Measurements from ENCODE around the gene DUOXA1. TPM values are rescaled to one million over a fixed set of nuclear protein-coding genes. Genes with fewer than 3 reads are reported as not detected.
"Not testable (repeated sequence)": the region's sequence is repeated elsewhere in the genome, so short reads cannot be mapped to it uniquely, and the experiment has no call there.

The DUOXA1 gene
- total and polyA plus RNA-seq, 2 of the 4 experiments (the other 2 are of a cell fraction): 0.02 TPM; not detected in 1

DNA sequence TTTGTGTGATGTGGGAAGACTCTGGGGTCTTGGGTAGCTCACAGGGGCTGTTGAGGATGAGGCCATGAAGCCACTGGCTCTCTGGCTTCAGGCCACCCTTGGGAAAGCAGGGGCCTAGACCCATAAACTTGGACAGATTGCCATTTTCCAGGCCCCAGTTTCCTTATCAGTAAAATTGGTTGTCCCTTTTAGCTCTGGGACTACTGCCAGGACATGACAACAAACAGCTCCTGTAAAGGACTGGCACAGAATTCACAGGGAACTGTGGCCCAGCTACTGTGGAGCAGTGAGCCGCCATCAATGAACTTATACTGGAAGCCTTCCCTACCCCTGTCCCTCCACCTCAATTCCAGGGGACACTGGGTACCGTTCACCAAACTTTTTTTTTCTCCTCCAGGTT, 52.3 kb downstream of the DUOXA1 start:
- H2BK15ac ChIP-seq (ENCODE audit: low read depth, low read length); dilution Hi-C loops (cut with HindIII; ENCODE audit: low sequenced_read_pairs, unreplicated experiment); H3K56ac ChIP-seq (ENCODE audit: extremely low read depth, insufficient read depth, low read length); H2AFZ ChIP-seq (replicated peaks; ENCODE audit: low read length, poor library complexity); H3K14ac ChIP-seq (replicated peaks; ENCODE audit: low read depth, low read length); H3K23ac ChIP-seq (ENCODE audit: low read depth, low read length); H4K5ac ChIP-seq (ENCODE audit: low read depth, low read length); H3K4me3 ChIP-seq (ENCODE audit: insufficient read depth, low read depth, low read length); H2AK9ac ChIP-seq (replicated peaks; ENCODE audit: low read depth, low read length, poor library complexity); H3K9me1 ChIP-seq (ENCODE audit: insufficient read depth, low read length); H3K18ac ChIP-seq (ENCODE audit: low read depth, low read length); H3K4me1 ChIP-seq (ENCODE audit: control insufficient read depth, insufficient read depth, low read length); CTCF ChIA-PET; in situ Hi-C loops (cut with MboI; ENCODE audit: low sequenced_read_pairs); H2BK20ac ChIP-seq (ENCODE audit: low read depth, low read length); H3K36me3 ChIP-seq (ENCODE audit: control insufficient read depth, insufficient read depth, low read length); H4K20me1 ChIP-seq (ENCODE audit: insufficient read depth, low read length); H3K4ac ChIP-seq (ENCODE audit: low read depth, low read length); intact Hi-C loops (cut with micrococcal nuclease); H3K79me1 ChIP-seq (ENCODE audit: low read depth in 1 of 2, low read length in 2 of 2); H3K27me3 ChIP-seq (ENCODE audit: control insufficient read depth, insufficient read depth, low read length); BruUV-seq (replicated peaks); H4K8ac ChIP-seq (ENCODE audit: low read depth in 2 of 2, low read length in 2 of 2); H4K91ac ChIP-seq (ENCODE audit: insufficient read depth, low read depth, low read length); POLR2A ChIA-PET (ENCODE audit: unreplicated experiment); H3K9me3 ChIP-seq (ENCODE audit: control insufficient read depth, insufficient read depth, low read length); H3K27ac ChIP-seq (ENCODE audit: insufficient read depth, low read length); ATAC-seq (ENCODE audit: low read depth); DNase-seq; H2BK5ac ChIP-seq (ENCODE audit: low read depth, low read length, poor library complexity, severe bottlenecking); H3K4me2 ChIP-seq (ENCODE audit: low read depth, low read length); H2BK120ac ChIP-seq (ENCODE audit: low read depth, low read length); H2AK5ac ChIP-seq (ENCODE audit: low read depth, low read length); H3K9ac ChIP-seq (ENCODE audit: low read depth, low read length): not testable (repeated sequence)
- WGBS, 2 experiments (ENCODE audit: extremely low coverage in 2 of 2, insufficient read length in 1 of 2): no CpG with 5 or more reads among the region's 2 CpGs

DNA sequence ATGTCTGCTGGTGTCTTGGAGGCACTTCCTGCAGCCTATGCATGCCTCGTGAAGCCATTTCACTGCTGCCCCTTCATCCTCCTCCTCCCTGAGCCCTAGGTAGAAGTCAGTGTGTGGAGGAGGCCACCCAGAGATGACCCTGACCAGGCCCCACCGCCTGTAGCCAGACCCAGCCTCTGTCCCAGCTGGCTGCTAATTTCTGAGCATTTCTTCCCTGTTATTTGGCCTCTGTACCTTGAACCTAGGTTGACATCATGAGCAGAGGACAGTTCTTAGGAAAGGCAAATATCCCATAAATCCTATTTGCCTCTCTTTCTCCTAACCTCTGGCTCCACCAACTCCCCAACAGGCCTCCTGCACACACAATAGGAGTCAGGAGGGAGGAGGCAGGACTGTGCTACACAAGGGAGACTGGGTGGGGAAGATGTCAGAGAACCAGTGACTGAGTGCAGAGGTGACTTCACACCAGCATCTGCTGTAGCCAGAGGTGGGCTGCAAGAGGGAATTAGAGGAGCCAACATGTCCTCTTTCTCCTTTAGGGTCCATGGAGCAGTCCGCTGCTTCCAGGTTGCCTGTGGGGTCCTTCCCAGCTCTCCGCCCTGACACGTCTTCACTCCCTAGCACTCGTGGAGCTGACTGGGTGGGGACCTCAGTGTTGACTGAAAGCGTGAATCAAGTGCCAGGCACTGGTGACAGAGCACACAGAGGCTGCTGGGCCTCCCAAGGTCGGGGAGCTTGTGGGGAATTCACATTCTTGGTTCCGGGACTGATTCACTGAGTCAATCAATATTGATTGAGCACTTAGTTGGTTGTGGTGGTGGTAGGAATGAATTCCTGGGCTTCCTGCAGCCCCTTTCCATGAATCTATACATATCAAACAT, 54.0 kb downstream of the DUOXA1 start:
- H4K5ac ChIP-seq (ENCODE audit: low read depth, low read length); H2BK5ac ChIP-seq (ENCODE audit: low read depth, low read length, poor library complexity, severe bottlenecking); H2AFZ ChIP-seq (replicated peaks; ENCODE audit: low read length, poor library complexity); intact Hi-C loops (cut with micrococcal nuclease); H3K9me3 ChIP-seq (ENCODE audit: control insufficient read depth, insufficient read depth, low read length); H2BK120ac ChIP-seq (ENCODE audit: low read depth, low read length); in situ Hi-C loops (cut with MboI; ENCODE audit: low sequenced_read_pairs); H3K9me1 ChIP-seq (ENCODE audit: insufficient read depth, low read length); POLR2A ChIA-PET (ENCODE audit: unreplicated experiment); H3K27ac ChIP-seq (ENCODE audit: insufficient read depth, low read length); H3K4me1 ChIP-seq (ENCODE audit: control insufficient read depth, insufficient read depth, low read length); H3K14ac ChIP-seq (replicated peaks; ENCODE audit: low read depth, low read length); H3K9ac ChIP-seq (ENCODE audit: low read depth, low read length); H2BK20ac ChIP-seq (ENCODE audit: low read depth, low read length); H3K18ac ChIP-seq (ENCODE audit: low read depth, low read length); H3K23ac ChIP-seq (ENCODE audit: low read depth, low read length); H3K79me1 ChIP-seq (ENCODE audit: low read depth in 1 of 2, low read length in 2 of 2); H4K91ac ChIP-seq (ENCODE audit: insufficient read depth, low read depth, low read length); H2AK5ac ChIP-seq (ENCODE audit: low read depth, low read length); ATAC-seq (ENCODE audit: low read depth); H3K56ac ChIP-seq (ENCODE audit: extremely low read depth, insufficient read depth, low read length); H3K4me3 ChIP-seq (ENCODE audit: insufficient read depth, low read depth, low read length); dilution Hi-C loops (cut with HindIII; ENCODE audit: low sequenced_read_pairs, unreplicated experiment); H3K36me3 ChIP-seq (ENCODE audit: control insufficient read depth, insufficient read depth, low read length); CTCF ChIA-PET; H3K27me3 ChIP-seq (ENCODE audit: control insufficient read depth, insufficient read depth, low read length); H2BK15ac ChIP-seq (ENCODE audit: low read depth, low read length); H4K20me1 ChIP-seq (ENCODE audit: insufficient read depth, low read length); BruUV-seq (replicated peaks); H3K4me2 ChIP-seq (ENCODE audit: low read depth, low read length); H2AK9ac ChIP-seq (replicated peaks; ENCODE audit: low read depth, low read length, poor library complexity); H4K8ac ChIP-seq (ENCODE audit: low read depth in 2 of 2, low read length in 2 of 2); H3K4ac ChIP-seq (ENCODE audit: low read depth, low read length); DNase-seq: not testable (repeated sequence)
- no CpG with 5 or more reads among the region's 9 CpGs for WGBS, 2 experiments (ENCODE audit: extremely low coverage in 2 of 2, insufficient read length in 1 of 2)

Measured in IMR-90 (cell line).